ENCODE data around the gene TCTN2.

Gene TCTN2

GRCh38 chr12:123678981-123679380, 8.1 kb downstream of the TCTN2 start:
- no peak for DNase-seq (ENCODE audit: extremely low spot score)
- TF ChIP-seq, protein P1, sequence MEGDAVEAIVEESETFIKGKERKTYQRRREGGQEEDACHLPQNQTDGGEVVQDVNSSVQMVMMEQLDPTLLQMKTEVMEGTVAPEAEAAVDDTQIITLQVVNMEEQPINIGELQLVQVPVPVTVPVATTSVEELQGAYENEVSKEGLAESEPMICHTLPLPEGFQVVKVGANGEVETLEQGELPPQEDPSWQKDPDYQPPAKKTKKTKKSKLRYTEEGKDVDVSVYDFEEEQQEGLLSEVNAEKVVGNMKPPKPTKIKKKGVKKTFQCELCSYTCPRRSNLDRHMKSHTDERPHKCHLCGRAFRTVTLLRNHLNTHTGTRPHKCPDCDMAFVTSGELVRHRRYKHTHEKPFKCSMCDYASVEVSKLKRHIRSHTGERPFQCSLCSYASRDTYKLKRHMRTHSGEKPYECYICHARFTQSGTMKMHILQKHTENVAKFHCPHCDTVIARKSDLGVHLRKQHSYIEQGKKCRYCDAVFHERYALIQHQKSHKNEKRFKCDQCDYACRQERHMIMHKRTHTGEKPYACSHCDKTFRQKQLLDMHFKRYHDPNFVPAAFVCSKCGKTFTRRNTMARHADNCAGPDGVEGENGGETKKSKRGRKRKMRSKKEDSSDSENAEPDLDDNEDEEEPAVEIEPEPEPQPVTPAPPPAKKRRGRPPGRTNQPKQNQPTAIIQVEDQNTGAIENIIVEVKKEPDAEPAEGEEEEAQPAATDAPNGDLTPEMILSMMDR (IDR thresholded peaks at IDR 0.05; ENCODE audit: control extremely low read depth, extremely low read depth, low read depth, missing control alignments) = no peak
- POLR2A ChIA-PET = interaction anchor here (1.1 kb wide), 1 partner anchor 35 kb away, joined by 3 read pairs; no protein-coding TSS in a partner anchor
- CTCF ChIA-PET = no interaction called here

GRCh38 chr12:123681605-123682004, 10.7 kb downstream of the TCTN2 start:
- POLR2A ChIA-PET = no interaction called here
- TF ChIP-seq, protein P1 (IDR thresholded peaks at IDR 0.05; ENCODE audit: control extremely low read depth, extremely low read depth, low read depth, missing control alignments) = no peak
- DNase-seq (ENCODE audit: extremely low spot score) = peak; percentile 39
- CTCF ChIA-PET = interaction anchor here (1.2 kb wide), 1 partner anchor 15 kb away, joined by 5 read pairs; no protein-coding TSS in a partner anchor

DNA sequence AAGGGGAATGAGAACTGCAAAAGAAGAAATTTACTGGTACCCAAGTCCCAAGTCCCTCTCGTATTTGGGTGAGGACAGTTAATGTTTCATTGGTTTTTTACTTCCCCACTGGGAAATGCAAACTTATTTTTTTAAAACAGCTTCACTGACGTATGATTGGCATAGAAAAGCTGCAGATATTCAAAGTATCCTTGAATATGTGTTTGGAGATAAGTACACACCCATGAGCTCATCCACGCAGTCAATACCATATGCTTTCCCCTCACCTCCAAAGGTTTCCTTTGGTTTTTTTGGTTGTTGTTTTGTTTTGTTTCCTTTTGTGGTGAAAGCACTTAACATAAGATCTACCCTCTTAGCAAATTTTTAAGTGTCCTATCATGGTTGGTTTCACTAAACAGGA, 13.1 kb downstream of the TCTN2 start:
- ChIA-PET CTCF (interaction anchor here (1.1 kb wide), 1 partner anchor 10 kb away, joined by 3 read pairs; no protein-coding TSS in a partner anchor), POLR2A (no interaction called here)
- DNase-seq (ENCODE audit: extremely low spot score) = no peak
- TF ChIP-seq, protein P1 (IDR thresholded peaks at IDR 0.05; ENCODE audit: control extremely low read depth, extremely low read depth, low read depth, missing control alignments) = no peak

GRCh38 chr12:123686636-123687190, 15.8 kb downstream of the TCTN2 start:
- DNase-seq (ENCODE audit: extremely low spot score) = no peak
- CTCF ChIA-PET = no interaction called here
- TF ChIP-seq, protein P1 (IDR thresholded peaks at IDR 0.05; ENCODE audit: control extremely low read depth, extremely low read depth, low read depth, missing control alignments) = no peak
- POLR2A ChIA-PET = no interaction called here

DNA sequence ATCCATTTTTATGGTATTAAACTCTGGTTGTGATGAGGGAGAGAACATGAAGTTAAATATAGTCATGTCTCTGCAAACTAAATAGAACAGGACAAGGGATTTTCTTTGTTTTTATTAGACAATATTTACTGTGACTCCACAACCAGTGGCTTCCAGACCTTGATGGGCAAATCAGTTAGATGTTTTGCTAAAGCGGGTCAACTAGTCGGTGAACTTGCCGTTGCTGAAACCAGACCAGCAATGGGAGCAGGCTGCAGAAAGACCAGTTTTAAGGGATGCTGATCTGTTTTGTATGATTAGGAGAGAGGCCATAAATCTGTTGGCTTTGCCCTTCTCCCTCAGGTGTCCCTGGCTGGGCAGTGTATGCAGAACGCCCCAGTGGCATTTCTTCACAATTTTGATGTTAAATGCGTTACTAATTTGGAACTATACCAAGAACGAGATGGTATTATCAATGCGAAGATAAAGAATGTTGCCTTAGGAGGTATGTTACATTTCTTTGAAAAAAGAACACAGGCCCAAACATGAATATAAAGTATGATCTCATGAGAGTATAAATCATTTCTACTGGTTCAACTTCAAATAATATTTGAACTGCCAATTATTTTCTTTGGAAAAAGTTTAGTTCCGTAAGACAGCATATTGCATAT, 19.4 kb downstream of the TCTN2 start:
- ChIA-PET CTCF (no interaction called here), POLR2A (no interaction called here)
- DNase-seq (ENCODE audit: extremely low spot score) = no peak
- TF ChIP-seq, protein P1 (IDR thresholded peaks at IDR 0.05; ENCODE audit: control extremely low read depth, extremely low read depth, low read depth, missing control alignments) = no peak

- DNase-seq (ENCODE audit: extremely low spot score) = no peak
- CTCF ChIA-PET = interaction anchor here (1.1 to 1.6 kb wide), 3 partner anchors 9 to 46 kb away, joined by 3 to 6 read pairs (median 3); no protein-coding TSS in a partner anchor
- POLR2A ChIA-PET = no interaction called here
- TF ChIP-seq, protein P1 (IDR thresholded peaks at IDR 0.05; ENCODE audit: control extremely low read depth, extremely low read depth, low read depth, missing control alignments) = no peak
Measured at GRCh38 chr12:123696207-123696606, 25.3 kb downstream of the TCTN2 start.
